ENCODE results near the gene SPACA6. TPM values are rescaled to one million over a fixed set of nuclear protein-coding genes. Genes with fewer than 3 reads are reported as not detected.

Gene SPACA6
- total RNA-seq, 1 experiment from 2014 or later, result 49.8 TPM

DNA sequence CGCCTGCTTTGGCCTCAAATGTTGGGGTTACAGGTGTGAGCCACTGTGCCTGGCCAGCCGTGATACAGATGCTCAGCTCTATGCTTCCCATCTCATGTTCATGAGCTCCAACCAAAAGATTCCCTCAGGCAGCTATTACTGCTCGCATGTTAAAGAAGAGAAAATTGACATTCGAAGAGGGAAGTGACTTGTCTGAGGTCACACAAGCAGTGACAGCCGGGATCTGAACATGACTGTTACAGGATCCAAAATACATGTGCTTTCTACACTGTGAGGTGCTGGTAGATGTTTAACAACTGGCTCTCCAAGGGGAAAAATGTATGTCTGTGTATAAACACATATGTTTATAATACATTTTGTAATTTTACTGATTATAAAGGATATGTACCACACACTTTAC is 47.2 kb downstream of the SPACA6 start:
- peaks cover 25% of the 10 kb centered on the region for H3K4me1 ChIP-seq (ENCODE audit: low read length)

DNA sequence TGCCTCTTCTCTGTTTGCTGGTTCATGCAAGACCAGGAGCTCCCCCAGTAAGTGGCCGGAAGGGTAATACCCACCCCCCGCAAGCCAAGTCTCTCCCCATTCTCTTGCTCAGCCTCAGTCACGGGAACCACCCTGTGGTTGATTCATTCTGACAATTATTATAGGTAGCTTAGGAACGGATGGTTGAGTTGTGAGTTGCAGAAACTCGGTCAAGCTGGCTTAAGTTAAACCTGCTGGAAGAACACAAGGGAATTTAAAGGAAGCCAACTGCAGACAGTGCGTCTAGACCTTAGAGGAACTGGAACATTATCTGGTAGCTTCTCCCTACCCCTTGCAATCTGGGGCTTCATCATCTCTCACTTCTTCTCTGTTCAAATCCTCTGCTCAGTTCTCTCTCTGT is 49.7 kb downstream of the SPACA6 start:
- Histone ChIP-seq H3K9me3 (ENCODE audit: low read length) (no peaks in the 10 kb centered on the region), H3K4me3 (ENCODE audit: low read length) (no peak overlapping the region), H2AFZ (ENCODE audit: low read length) (no peak overlapping the region), H3K79me2 (ENCODE audit: low read length) (no peaks in the 10 kb centered on the region), H3K36me3 (ENCODE audit: insufficient read depth, low read length) (no peaks in the 10 kb centered on the region), H3K9ac (ENCODE audit: low read length) (no peak overlapping the region), H3K4me1 (ENCODE audit: low read length) (peaks cover 14% of the 10 kb centered on the region), H3K4me2 (ENCODE audit: low read depth, low read length, poor library complexity, severe bottlenecking) (no peak overlapping the region), H4K20me1 (ENCODE audit: insufficient read depth, low read depth, low read length) (no peaks in the 10 kb centered on the region), H3K9me2 (replicated peaks; ENCODE audit: insufficient read depth, low read length) (no peaks in the 10 kb centered on the region), H3K27me3 (ENCODE audit: low read length) (no peaks in the 10 kb centered on the region), H3K27ac (ENCODE audit: low read length) (no peak overlapping the region)
- no peak for DNase-seq

More for the DNA sequence above, 47.2 kb downstream of the SPACA6 start:
- H4K20me1 ChIP-seq (ENCODE audit: insufficient read depth, low read depth, low read length), result no peaks in the 10 kb centered on the region
- H3K4me2 ChIP-seq (ENCODE audit: low read depth, low read length, poor library complexity, severe bottlenecking), result no peak overlapping the region
- no peaks in the 10 kb centered on the region for H3K36me3 ChIP-seq (ENCODE audit: insufficient read depth, low read length)
- H2AFZ ChIP-seq (ENCODE audit: low read length), result no peak overlapping the region
- no peaks in the 10 kb centered on the region for H3K9me3 ChIP-seq (ENCODE audit: low read length)
- H3K27ac ChIP-seq (ENCODE audit: low read length), result no peak overlapping the region
- no peak overlapping the region for H3K4me3 ChIP-seq (ENCODE audit: low read length)
- DNase-seq, result no peak
- no peaks in the 10 kb centered on the region for H3K79me2 ChIP-seq (ENCODE audit: low read length)
- no peak overlapping the region for H3K9ac ChIP-seq (ENCODE audit: low read length)
- no peaks in the 10 kb centered on the region for H3K9me2 ChIP-seq (replicated peaks; ENCODE audit: insufficient read depth, low read length)
- H3K27me3 ChIP-seq (ENCODE audit: low read length), result no peaks in the 10 kb centered on the region

DNA sequence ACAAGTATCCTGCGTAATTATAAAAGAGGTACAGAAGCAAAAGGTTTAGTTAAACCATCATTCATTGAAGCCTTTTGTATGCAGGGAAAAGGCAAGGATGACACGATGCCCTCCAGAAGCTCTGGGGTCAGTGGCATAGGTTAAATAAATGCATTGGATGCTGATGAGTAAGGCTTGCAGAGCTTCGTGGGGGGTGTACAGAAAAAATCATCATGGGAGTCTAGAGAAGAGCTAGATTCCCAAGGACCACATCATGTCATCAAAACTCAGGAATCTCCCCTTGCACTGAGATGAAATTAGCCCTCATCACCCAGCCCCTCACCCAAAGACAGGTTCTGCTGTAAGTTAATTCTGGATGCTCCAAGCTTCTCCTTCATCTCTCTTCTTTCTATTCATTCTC is 50.3 kb downstream of the SPACA6 start:
- H3K79me2 ChIP-seq (ENCODE audit: low read length), result no peaks in the 10 kb centered on the region
- H3K36me3 ChIP-seq (ENCODE audit: insufficient read depth, low read length), result no peaks in the 10 kb centered on the region
- H3K4me3 ChIP-seq (ENCODE audit: low read length), result no peak overlapping the region
- H3K27ac ChIP-seq (ENCODE audit: low read length), result no peak overlapping the region
- no peaks in the 10 kb centered on the region for H3K9me2 ChIP-seq (replicated peaks; ENCODE audit: insufficient read depth, low read length)
- DNase-seq, result no peak
- H3K4me1 ChIP-seq (ENCODE audit: low read length), result peaks cover 14% of the 10 kb centered on the region
- no peak overlapping the region for H2AFZ ChIP-seq (ENCODE audit: low read length)
- H3K9ac ChIP-seq (ENCODE audit: low read length), result no peak overlapping the region
- no peak overlapping the region for H3K4me2 ChIP-seq (ENCODE audit: low read depth, low read length, poor library complexity, severe bottlenecking)
- H3K9me3 ChIP-seq (ENCODE audit: low read length), result no peaks in the 10 kb centered on the region
- H4K20me1 ChIP-seq (ENCODE audit: insufficient read depth, low read depth, low read length), result no peaks in the 10 kb centered on the region
- no peaks in the 10 kb centered on the region for H3K27me3 ChIP-seq (ENCODE audit: low read length)

DNA sequence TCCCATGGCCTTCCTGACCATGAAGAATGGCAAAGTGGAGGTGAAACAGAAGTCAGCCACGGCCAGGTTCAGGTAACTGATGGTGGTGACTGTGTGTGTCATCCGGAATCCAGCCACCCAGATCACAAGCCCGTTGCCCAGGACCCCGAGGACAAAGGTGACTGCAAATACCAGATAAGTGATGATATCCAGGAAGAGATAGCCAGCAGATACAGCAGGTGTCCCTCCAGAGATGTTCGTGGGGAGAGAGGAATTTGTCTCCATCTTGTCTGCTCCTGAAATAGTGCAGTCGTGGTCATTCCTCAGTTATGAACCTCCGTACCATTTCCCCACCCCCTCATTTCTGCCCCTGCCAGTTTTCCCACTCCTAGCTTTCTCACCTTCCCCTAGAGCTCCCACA is 53.6 kb downstream of the SPACA6 start:
- no peaks in the 10 kb centered on the region for H3K79me2 ChIP-seq (ENCODE audit: low read length)
- no peak overlapping the region for H3K4me2 ChIP-seq (ENCODE audit: low read depth, low read length, poor library complexity, severe bottlenecking)
- H3K9me3 ChIP-seq (ENCODE audit: low read length), result no peaks in the 10 kb centered on the region
- H3K4me1 ChIP-seq (ENCODE audit: low read length), result peaks cover 14% of the 10 kb centered on the region
- H3K4me3 ChIP-seq (ENCODE audit: low read length), result no peak overlapping the region
- H4K20me1 ChIP-seq (ENCODE audit: insufficient read depth, low read depth, low read length), result no peaks in the 10 kb centered on the region
- no peaks in the 10 kb centered on the region for H3K27me3 ChIP-seq (ENCODE audit: low read length)
- H2AFZ ChIP-seq (ENCODE audit: low read length), result no peak overlapping the region
- H3K9ac ChIP-seq (ENCODE audit: low read length), result no peak overlapping the region
- H3K36me3 ChIP-seq (ENCODE audit: insufficient read depth, low read length), result no peaks in the 10 kb centered on the region
- no peak for DNase-seq
- no peak overlapping the region for H3K27ac ChIP-seq (ENCODE audit: low read length)
- H3K9me2 ChIP-seq (replicated peaks; ENCODE audit: insufficient read depth, low read length), result no peaks in the 10 kb centered on the region

DNA sequence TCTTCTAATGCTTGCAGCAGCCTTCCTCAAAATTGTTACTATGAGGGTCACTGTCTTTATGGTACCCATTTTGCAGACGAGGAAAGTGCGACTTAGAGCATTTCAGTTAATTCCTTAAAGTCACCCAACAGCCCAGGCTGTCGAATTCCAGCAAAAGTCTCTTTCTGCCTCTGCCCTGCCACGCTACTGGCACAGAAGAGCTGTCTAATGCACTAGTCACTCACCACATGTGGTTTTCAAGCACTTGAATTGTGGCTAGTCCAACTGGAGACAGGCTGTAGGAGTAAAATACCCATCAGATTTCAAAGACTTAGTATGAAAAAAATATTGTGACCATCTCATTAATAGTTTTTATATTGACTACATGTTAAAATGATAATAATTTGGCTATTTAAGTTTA is 56.8 kb downstream of the SPACA6 start:
- Histone ChIP-seq H3K4me2 (ENCODE audit: low read depth, low read length, poor library complexity, severe bottlenecking) (no peak overlapping the region), H3K9me2 (replicated peaks; ENCODE audit: insufficient read depth, low read length) (no peaks in the 10 kb centered on the region), H3K4me3 (ENCODE audit: low read length) (no peak overlapping the region)

DNA sequence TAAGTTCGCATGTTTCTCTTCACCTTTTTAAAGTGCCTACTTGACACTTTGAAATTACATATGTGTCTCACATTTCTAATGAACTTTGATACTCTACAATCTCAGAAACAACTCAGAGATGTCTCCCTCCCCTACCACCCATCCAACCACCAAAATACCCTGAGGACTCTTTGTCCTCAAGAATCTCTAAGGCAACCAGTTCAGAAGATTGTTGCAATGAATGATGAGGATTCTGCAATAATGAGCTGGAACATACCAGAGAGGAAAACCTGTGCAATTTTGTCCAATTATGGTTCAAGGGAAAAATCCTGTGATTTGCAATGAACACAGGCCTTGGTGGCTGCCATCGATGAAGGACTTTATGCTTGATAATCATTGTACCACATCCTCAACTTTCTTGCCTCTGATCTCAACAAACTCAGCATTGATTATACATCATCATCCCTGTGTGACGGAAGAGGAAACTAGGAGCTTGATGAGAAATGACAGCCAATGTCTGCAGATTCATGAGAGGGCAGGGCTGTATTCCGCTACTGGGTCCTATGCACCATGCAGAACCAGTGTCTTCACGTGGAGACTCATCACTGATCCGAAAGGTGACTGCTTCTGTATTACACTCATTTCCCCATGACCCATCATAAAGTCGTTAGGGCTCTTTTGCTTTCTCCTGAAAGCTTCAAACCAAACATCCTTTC is 57.4 kb downstream of the SPACA6 start:
- H3K4me2 ChIP-seq (ENCODE audit: low read depth, low read length, poor library complexity, severe bottlenecking), result peak overlapping the region; percentile 74
- no peaks in the 10 kb centered on the region for H3K36me3 ChIP-seq (ENCODE audit: insufficient read depth, low read length)
- no peaks in the 10 kb centered on the region for H4K20me1 ChIP-seq (ENCODE audit: insufficient read depth, low read depth, low read length)
- peaks cover 27% of the 10 kb centered on the region for H3K4me1 ChIP-seq (ENCODE audit: low read length)
- no peaks in the 10 kb centered on the region for H3K27me3 ChIP-seq (ENCODE audit: low read length)
- no peaks in the 10 kb centered on the region for H3K79me2 ChIP-seq (ENCODE audit: low read length)
- no peaks in the 10 kb centered on the region for H3K9me3 ChIP-seq (ENCODE audit: low read length)
- H3K27ac ChIP-seq (ENCODE audit: low read length), result peak overlapping the region; percentile 93
- H3K4me3 ChIP-seq (ENCODE audit: low read length), result no peak overlapping the region
- DNase-seq, result no peak
- H2AFZ ChIP-seq (ENCODE audit: low read length), result no peak overlapping the region
- H3K9me2 ChIP-seq (replicated peaks; ENCODE audit: insufficient read depth, low read length), result no peaks in the 10 kb centered on the region
- no peak overlapping the region for H3K9ac ChIP-seq (ENCODE audit: low read length)

More for the DNA sequence above, 56.8 kb downstream of the SPACA6 start:
- Histone ChIP-seq H3K27ac (ENCODE audit: low read length) (no peak overlapping the region), H3K9ac (ENCODE audit: low read length) (no peak overlapping the region), H3K27me3 (ENCODE audit: low read length) (no peaks in the 10 kb centered on the region), H3K9me3 (ENCODE audit: low read length) (no peaks in the 10 kb centered on the region), H2AFZ (ENCODE audit: low read length) (no peak overlapping the region), H3K36me3 (ENCODE audit: insufficient read depth, low read length) (no peaks in the 10 kb centered on the region), H3K4me1 (ENCODE audit: low read length) (peaks cover 27% of the 10 kb centered on the region), H4K20me1 (ENCODE audit: insufficient read depth, low read depth, low read length) (no peaks in the 10 kb centered on the region), H3K79me2 (ENCODE audit: low read length) (no peaks in the 10 kb centered on the region)
- no peak for DNase-seq

DNA sequence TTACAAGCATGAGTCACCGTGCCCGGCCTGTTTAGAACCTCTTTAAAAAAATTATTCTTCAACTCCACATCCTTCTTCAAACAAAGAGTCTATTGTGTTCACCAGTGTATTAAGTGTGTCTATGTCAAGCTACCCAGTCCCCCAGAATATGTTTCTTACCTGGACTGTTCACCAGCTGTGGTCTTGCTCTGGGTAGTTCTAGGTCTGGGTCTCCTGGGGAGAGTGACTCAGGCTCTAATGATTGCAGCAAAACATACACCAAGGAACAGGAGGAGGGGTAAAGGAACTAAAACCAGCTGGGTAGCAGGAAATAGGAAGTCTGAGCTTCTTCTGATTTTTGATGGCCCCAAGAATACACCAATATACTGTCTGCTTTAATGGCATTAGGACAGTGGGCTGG is 58.5 kb downstream of the SPACA6 start, which contains the start of gene FPR1:
FPR1 (minus strand) TSS at position 224 of the 400 bp plus-strand sequence. CDS start 4,884 bp downstream, outside the sequence.
- Histone ChIP-seq H3K36me3 (ENCODE audit: insufficient read depth, low read length) (no peaks in the 10 kb centered on the region), H3K9me2 (replicated peaks; ENCODE audit: insufficient read depth, low read length) (no peaks in the 10 kb centered on the region), H3K27me3 (ENCODE audit: low read length) (no peaks in the 10 kb centered on the region), H2AFZ (ENCODE audit: low read length) (peak within 1 kb of the TSS; percentile 82; the same call in 1 of the 2 replicates), H3K79me2 (ENCODE audit: low read length) (no peaks in the 10 kb centered on the region), H3K9ac (ENCODE audit: low read length) (peak within 1 kb of the TSS; percentile 71), H4K20me1 (ENCODE audit: insufficient read depth, low read depth, low read length) (no peaks in the 10 kb centered on the region), H3K27ac (ENCODE audit: low read length) (peak within 1 kb of the TSS; percentile 93), H3K9me3 (ENCODE audit: low read length) (no peaks in the 10 kb centered on the region), H3K4me2 (ENCODE audit: low read depth, low read length, poor library complexity, severe bottlenecking) (peak within 1 kb of the TSS; percentile 74), H3K4me1 (ENCODE audit: low read length) (peaks cover 27% of the 10 kb centered on the region), H3K4me3 (ENCODE audit: low read length) (peak within 1 kb of the TSS; percentile 60)
- DNase-seq, result peak; percentile 95

DNA sequence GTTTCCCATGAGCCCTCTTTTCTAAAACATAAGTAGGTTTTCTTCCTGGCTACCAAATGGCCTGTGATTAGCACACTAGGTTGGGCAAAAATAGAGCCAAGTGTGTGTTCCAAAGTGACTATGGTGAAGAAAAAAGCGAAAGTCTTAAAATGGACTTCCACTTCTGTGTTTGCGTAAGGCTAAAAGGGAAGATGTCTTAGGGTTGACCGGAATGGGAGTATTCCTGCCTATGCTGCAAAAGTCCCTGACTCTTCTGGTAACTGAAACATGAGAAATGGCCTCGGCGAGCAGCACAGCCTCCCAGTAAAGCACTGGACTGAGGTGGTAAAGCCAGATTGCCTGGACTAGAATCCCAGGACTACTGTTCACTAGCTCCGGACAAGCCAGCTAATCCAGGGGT is 61.0 kb downstream of the SPACA6 start:
- H3K9me2 ChIP-seq (replicated peaks; ENCODE audit: insufficient read depth, low read length), result no peaks in the 10 kb centered on the region
- DNase-seq, result no peak
- no peak overlapping the region for H3K4me3 ChIP-seq (ENCODE audit: low read length)
- H2AFZ ChIP-seq (ENCODE audit: low read length), result no peak overlapping the region
- H3K9ac ChIP-seq (ENCODE audit: low read length), result no peak overlapping the region
- H3K4me2 ChIP-seq (ENCODE audit: low read depth, low read length, poor library complexity, severe bottlenecking), result no peak overlapping the region
- H3K36me3 ChIP-seq (ENCODE audit: insufficient read depth, low read length), result no peaks in the 10 kb centered on the region
- H3K79me2 ChIP-seq (ENCODE audit: low read length), result no peaks in the 10 kb centered on the region
- H3K27me3 ChIP-seq (ENCODE audit: low read length), result no peaks in the 10 kb centered on the region
- H3K27ac ChIP-seq (ENCODE audit: low read length), result no peak overlapping the region
- no peaks in the 10 kb centered on the region for H4K20me1 ChIP-seq (ENCODE audit: insufficient read depth, low read depth, low read length)
- H3K9me3 ChIP-seq (ENCODE audit: low read length), result no peaks in the 10 kb centered on the region
- peaks cover 27% of the 10 kb centered on the region for H3K4me1 ChIP-seq (ENCODE audit: low read length)

Data from Karpas-422 (cell line).